ENCODE results near the gene PLXNA1. TPM values are rescaled to one million over a fixed set of nuclear protein-coding genes. Genes with fewer than 3 reads are reported as not detected.
A peak's percentile ranks its signal among the peaks of the same experiment; 100 is the strongest.

PLXNA1 gene
- total RNA-seq (10 to 100 TPM in 2 of 6 donors, 1 to 10 TPM in 4; 7.4 to 20.0 (median 8.5) TPM), polyA plus RNA-seq (10 to 100 TPM in 1 of 2 donors, 1 to 10 TPM in 1; 6.4 to 12.0 TPM)

DNA sequence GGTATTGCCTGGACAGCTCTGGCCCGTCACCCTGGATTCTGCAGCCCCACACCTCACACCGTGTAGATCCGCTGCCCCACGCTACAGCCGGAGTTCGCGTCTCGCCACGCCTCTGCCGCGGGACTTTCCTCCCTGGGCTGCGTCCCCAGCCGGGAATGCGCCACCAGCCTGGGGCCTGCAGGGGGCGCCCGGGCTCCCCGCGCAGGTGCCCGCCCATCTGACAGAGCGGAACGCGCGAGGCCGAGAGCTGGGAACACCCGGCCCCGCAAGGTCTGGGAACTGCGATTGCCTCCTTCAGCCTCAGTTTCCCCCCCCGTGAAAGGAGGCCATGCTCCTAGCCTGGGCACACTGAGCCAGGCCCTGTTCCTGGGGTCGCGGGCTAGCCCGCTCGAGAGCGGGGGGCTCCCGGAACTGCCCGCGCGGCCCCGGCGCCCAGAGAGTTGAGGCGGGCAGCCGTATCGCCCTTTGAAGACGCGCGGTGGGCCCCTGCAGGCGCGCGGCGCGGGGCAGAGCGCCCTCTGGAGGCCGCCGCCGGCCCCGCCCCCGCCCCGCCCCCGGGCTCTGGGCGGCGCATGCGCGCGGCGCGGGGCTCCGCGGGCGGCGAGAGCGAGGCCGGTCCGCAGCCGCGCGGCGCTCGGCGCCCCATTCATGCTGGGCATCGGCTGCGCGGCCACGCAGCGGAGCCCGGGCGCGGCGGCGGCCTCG is at the start of gene PLXNA1:
Gene PLXNA1 (plus strand): TSS at position 645 of the 705 bp plus-strand sequence. CDS start 5,479 bp downstream, outside the sequence.
- Histone ChIP-seq H3K4me3 (peak within 1 kb of the TSS; percentile 53 to 84 (median 75)), H3K36me3 (no peaks in the 10 kb centered on the region), H3K27me3 (no peaks in the 10 kb centered on the region), H3K27ac (peak within 1 kb of the TSS in 3 of 4 donors; percentile 8 to 72 (median 62)), H3K4me1 (peaks cover 0 to 16% (median 11%) of the 10 kb centered on the region in 3 donors), H3K9me3 (no peaks in the 10 kb centered on the region)
- ATAC-seq, result peak; percentile 84 to 94 (median 88)
- WGBS, 2 donors, result 0% methylated on average over 48 to 89 of the region's 89 CpGs
- FAIRE-seq, result no peak
- TF ChIP-seq, protein P1, sequence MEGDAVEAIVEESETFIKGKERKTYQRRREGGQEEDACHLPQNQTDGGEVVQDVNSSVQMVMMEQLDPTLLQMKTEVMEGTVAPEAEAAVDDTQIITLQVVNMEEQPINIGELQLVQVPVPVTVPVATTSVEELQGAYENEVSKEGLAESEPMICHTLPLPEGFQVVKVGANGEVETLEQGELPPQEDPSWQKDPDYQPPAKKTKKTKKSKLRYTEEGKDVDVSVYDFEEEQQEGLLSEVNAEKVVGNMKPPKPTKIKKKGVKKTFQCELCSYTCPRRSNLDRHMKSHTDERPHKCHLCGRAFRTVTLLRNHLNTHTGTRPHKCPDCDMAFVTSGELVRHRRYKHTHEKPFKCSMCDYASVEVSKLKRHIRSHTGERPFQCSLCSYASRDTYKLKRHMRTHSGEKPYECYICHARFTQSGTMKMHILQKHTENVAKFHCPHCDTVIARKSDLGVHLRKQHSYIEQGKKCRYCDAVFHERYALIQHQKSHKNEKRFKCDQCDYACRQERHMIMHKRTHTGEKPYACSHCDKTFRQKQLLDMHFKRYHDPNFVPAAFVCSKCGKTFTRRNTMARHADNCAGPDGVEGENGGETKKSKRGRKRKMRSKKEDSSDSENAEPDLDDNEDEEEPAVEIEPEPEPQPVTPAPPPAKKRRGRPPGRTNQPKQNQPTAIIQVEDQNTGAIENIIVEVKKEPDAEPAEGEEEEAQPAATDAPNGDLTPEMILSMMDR (IDR thresholded peaks at IDR 0.05), result peak; percentile 84 to 96 (median 90)
- intact Hi-C loops (cut with DNase I), result loop anchor here in 1 of 3 donors (10.0 kb wide), 1 partner anchor 228 kb away; no protein-coding TSS in a partner anchor
- DNase-seq, result peak; percentile 52 to 90 (median 77)

DNA sequence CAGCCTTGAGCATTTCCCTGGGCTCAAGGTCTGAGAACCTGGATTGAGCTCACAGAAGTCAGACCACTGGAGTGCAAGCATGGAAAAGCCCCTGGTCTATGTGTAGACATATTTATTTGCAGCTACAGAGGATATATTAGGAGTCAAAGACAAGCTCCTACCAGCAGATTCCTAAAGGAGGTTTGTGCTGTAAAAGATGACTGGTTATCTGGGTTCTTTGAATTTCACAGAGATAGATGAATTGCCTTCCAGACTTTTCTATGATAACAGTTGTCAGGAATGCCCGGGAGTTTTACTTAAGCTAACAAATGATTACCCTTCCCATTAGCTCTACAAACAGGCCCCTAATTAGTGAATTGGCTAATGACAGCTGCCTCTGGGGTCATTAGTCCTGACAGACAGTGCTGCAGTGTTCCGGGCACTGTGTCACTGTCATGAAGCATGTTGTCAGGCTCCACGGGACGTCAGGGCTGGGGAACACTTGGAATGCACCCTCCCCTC is 48.8 kb upstream of the PLXNA1 start:
- H3K9me3 ChIP-seq, result no peaks in the 10 kb centered on the region
- no peak overlapping the region for H3K4me3 ChIP-seq
- WGBS, 2 donors, result 51 to 59% methylated on average over 4 of the region's 4 CpGs
- peaks cover 0 to 3% (median 0%) of the 10 kb centered on the region in 3 donors for H3K4me1 ChIP-seq
- TF ChIP-seq, protein P1 (IDR thresholded peaks at IDR 0.05), result no peak
- no peaks in the 10 kb centered on the region for H3K27me3 ChIP-seq
- intact Hi-C loops (cut with DNase I), result no loop called here
- no peak for FAIRE-seq
- ATAC-seq, result no peak
- H3K36me3 ChIP-seq, result no peaks in the 10 kb centered on the region
- DNase-seq, result no peak
- H3K27ac ChIP-seq, result no peak overlapping the region

DNA sequence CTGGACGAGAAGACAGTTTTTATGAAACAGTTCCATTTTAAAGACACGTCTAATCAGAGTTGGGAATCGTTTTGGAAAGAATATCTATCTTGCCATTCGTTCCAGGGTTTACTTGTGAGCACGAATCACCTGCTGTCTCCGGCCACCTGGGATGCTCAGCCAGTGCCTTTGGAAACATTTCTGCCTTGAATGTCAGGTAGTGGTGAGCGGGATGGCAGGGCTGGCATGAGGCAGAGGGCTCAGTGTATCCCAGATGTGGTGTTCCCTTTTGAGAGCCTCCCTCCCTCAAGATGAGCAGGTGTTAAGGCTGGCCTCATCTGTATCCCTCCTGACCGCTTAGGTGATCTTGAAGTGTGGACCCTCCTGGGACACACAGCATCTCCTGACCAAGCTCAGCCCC is 47.9 kb upstream of the PLXNA1 start:
- DNase-seq (no peak), FAIRE-seq (no peak), ATAC-seq (no peak)
- Histone ChIP-seq H3K4me3 (no peak overlapping the region), H3K9me3 (no peaks in the 10 kb centered on the region), H3K4me1 (peaks cover 0 to 3% (median 0%) of the 10 kb centered on the region in 3 donors), H3K27me3 (no peaks in the 10 kb centered on the region), H3K27ac (no peak overlapping the region), H3K36me3 (no peaks in the 10 kb centered on the region)
- 86 to 88% methylated on average over 8 of the region's 8 CpGs for WGBS, 2 donors
- TF ChIP-seq, protein P1 (IDR thresholded peaks at IDR 0.05), result no peak
- intact Hi-C loops (cut with DNase I), result no loop called here

DNA sequence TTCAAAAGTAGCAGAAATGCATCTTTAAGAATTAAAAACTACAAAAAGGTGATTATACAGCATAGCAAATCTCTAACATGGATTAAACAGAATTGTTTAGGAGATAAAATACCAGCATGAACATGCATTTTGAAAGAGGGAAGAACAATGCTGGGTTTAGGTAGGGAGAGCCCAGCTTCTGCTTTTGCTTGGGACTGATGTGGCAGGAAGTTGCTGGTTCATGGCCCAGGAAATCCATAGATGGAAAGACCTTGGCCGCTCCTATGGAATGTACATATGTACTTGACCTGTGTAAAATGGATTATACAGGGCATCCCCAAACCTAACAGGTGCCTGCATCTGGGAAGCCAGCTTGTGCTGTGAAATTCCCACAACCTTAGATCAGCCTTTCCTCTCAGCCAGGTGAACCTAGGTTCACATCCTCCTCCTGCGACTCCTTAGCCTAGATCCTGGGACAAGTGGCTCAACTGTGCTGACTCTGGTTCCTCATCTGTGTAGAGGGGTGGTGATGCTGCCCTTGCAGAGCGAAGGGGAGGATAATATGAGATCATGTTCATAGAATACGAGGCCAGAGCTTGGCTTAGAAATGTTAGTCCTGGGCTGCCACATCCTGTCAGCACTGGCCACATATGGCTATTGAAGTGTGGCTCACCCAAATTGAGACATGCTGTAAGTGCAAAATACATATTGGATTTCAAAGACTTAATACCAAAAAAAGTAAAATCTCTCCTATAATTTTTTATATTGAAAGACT is 47.0 kb upstream of the PLXNA1 start:
- no peaks in the 10 kb centered on the region for H3K9me3 ChIP-seq
- intact Hi-C loops (cut with DNase I), result no loop called here
- H3K4me1 ChIP-seq, result peaks cover 0 to 3% (median 0%) of the 10 kb centered on the region in 3 donors
- ATAC-seq (peak in 1 of 4 donors; percentile 37), FAIRE-seq (no peak), DNase-seq (no peak)
- H3K27me3 ChIP-seq, result no peaks in the 10 kb centered on the region
- H3K27ac ChIP-seq, result no peak overlapping the region
- TF ChIP-seq, protein P1 (IDR thresholded peaks at IDR 0.05), result no peak
- no peak overlapping the region for H3K4me3 ChIP-seq
- 93 to 97% methylated on average over 4 of the region's 4 CpGs for WGBS, 2 donors
- H3K36me3 ChIP-seq, result no peaks in the 10 kb centered on the region
